Activated T-helper 1 cell treated with anti-CD3 and anti-CD28 coated beads, Interleukin-2, amount 50 U/mL, for 16 hours (primary cell): ENCODE results near the gene UCKL1.
"Not testable (repeated sequence)": the region's sequence is repeated elsewhere in the genome, so short reads cannot be mapped to it uniquely, and the experiment has no call there.

ENCODE experiments used
- DNase-seq, 2 donors: peaks; one replicate each; pipeline ENCODE4 v3.0.0-alpha.2; 2020; ENCODE audit warnings: low read depth in 1 of 2, low spot score in 1 of 2

Gene UCKL1

GRCh38 chr20:63944078-63944941 lies 11.9 kb downstream of the UCKL1 start:
- no peak for DNase-seq

- no peak for DNase-seq
Measured at GRCh38 chr20:63943808-63944077, 12.5 kb downstream of the UCKL1 start.

- no peak for DNase-seq
Measured at GRCh38 chr20:63942969-63943807, 13.0 kb downstream of the UCKL1 start.

- DNase-seq: no peak
Measured at GRCh38 chr20:63942250-63942951, 13.8 kb downstream of the UCKL1 start.

- DNase-seq: peak; percentile 44 to 61
Measured at GRCh38 chr20:63941282-63942081, 14.7 kb downstream of the UCKL1 start.

- DNase-seq: no peak
Measured at GRCh38 chr20:63940472-63941266, 15.5 kb downstream of the UCKL1 start.

GRCh38 chr20:63940071-63940471 lies 16.1 kb downstream of the UCKL1 start:
- DNase-seq: no peak

- no peak for DNase-seq
Measured at GRCh38 chr20:63939061-63939935, 16.9 kb downstream of the UCKL1 start.

GRCh38 chr20:63937596-63937995 lies 18.6 kb downstream of the UCKL1 start:
- DNase-seq: no peak

GRCh38 chr20:63935447-63935846 lies 20.8 kb downstream of the UCKL1 start:
- DNase-seq: no peak

- no peak for DNase-seq
Measured at GRCh38 chr20:63934271-63935068, 21.7 kb downstream of the UCKL1 start.

- no peak for DNase-seq
Measured at GRCh38 chr20:63933646-63934045, 22.6 kb downstream of the UCKL1 start.

GRCh38 chr20:63932606-63933160 lies 23.5 kb downstream of the UCKL1 start:
- no peak for DNase-seq

GRCh38 chr20:63931735-63932134 lies 24.5 kb downstream of the UCKL1 start:
- DNase-seq: no peak

GRCh38 chr20:63930971-63931553 lies 25.2 kb downstream of the UCKL1 start:
- DNase-seq: no peak

- not testable (repeated sequence) for DNase-seq
Measured at GRCh38 chr20:63929473-63929883, 26.7 kb downstream of the UCKL1 start.

- no peak for DNase-seq
Measured at GRCh38 chr20:63929071-63929470, 27.1 kb downstream of the UCKL1 start.

- no peak for DNase-seq
Measured at GRCh38 chr20:63926298-63926697, 29.9 kb downstream of the UCKL1 start.
